IMR-90 (cell line): ENCODE results near the gene SARS2. TPM values are rescaled to one million over a fixed set of nuclear protein-coding genes. Genes with fewer than 3 reads are reported as not detected.

ENCODE experiments used
- ATAC-seq: fragments of 200-7000 bp; cut with Tn5 transposase; 2 replicates; pipeline ENCODE4 v1.9.1; 2020; ENCODE audit warnings: low read depth, mild to moderate bottlenecking, moderate library complexity
- BruUV-seq: library from RNA; stranded (reverse); fragments of 400-500 nt; replicated peaks from 2 replicates; lab custom pipeline; 2021; lab: Mats Ljungman, UMichigan
- CTCF ChIA-PET: fragments of 300-600 bp; formaldehyde crosslinking; extraction: SDS; loops from one replicate; lab custom pipeline; 2021; ENCODE audit warnings: antibody characterized with exemption; lab: Yijun Ruan, JAX
- POLR2A ChIA-PET: fragments of 300-600 bp; sonication (Branson Sonifier 250); formaldehyde crosslinking; loops from one replicate; lab custom pipeline; 2022; ENCODE audit warnings: antibody characterized with exemption; ENCODE audit not compliant: unreplicated experiment; lab: Charles Lee
- DNase-seq: peaks from one replicate; pipeline ENCODE4 v3.0.0; 2013
- H2AFZ ChIP-seq: replicated peaks from 2 replicates; pipeline ENCODE3; 2013; ENCODE audit warnings: low read length, mild to moderate bottlenecking; ENCODE audit not compliant: poor library complexity
- H2AK5ac ChIP-seq: 2 replicates; pipeline ENCODE4 v1.6.1; 2013; ENCODE audit warnings: low read depth, low read length, inconsistent platforms
- H2AK9ac ChIP-seq: replicated peaks from 2 replicates; pipeline ENCODE3; 2013; ENCODE audit warnings: mild to moderate bottlenecking, low read depth, low read length, moderate library complexity; ENCODE audit not compliant: poor library complexity
- H2BK120ac ChIP-seq: 2 replicates; pipeline ENCODE4 v1.6.1; 2013; ENCODE audit warnings: low read depth, low read length, inconsistent platforms
- H2BK15ac ChIP-seq: 3 replicates; pipeline ENCODE4 v1.6.1; 2013; ENCODE audit warnings: low read depth, low read length, inconsistent platforms
- H2BK20ac ChIP-seq: 2 replicates; pipeline ENCODE4 v1.6.1; 2013; ENCODE audit warnings: low read depth, mild to moderate bottlenecking, inconsistent platforms, low read length, moderate library complexity
- H2BK5ac ChIP-seq: 2 replicates; pipeline ENCODE4 v1.6.1; 2013; ENCODE audit warnings: mild to moderate bottlenecking, low read depth, low read length, inconsistent platforms; ENCODE audit not compliant: poor library complexity, severe bottlenecking
- H3K14ac ChIP-seq: replicated peaks from 2 replicates; pipeline ENCODE4 v1.6.1; 2013; ENCODE audit warnings: low read depth, low read length, inconsistent platforms
- H3K18ac ChIP-seq: 2 replicates; pipeline ENCODE4 v1.6.1; 2013; ENCODE audit warnings: low read depth, low read length, control low read depth
- H3K23ac ChIP-seq: 2 replicates; pipeline ENCODE4 v1.6.1; 2013; ENCODE audit warnings: low read depth, low read length, inconsistent platforms
- H3K27ac ChIP-seq: 2 replicates; pipeline ENCODE4 v1.5.1; 2013; ENCODE audit warnings: mild to moderate bottlenecking, control low read depth, low read length; ENCODE audit not compliant: insufficient read depth
- H3K27me3 ChIP-seq: 2 replicates; pipeline ENCODE4 v1.6.1; 2013; ENCODE audit warnings: low read length; ENCODE audit not compliant: control insufficient read depth, insufficient read depth
- H3K36me3 ChIP-seq: 2 replicates; pipeline ENCODE4 v1.6.1; 2013; ENCODE audit warnings: low read length, mixed read lengths; ENCODE audit not compliant: control insufficient read depth, insufficient read depth
- H3K4ac ChIP-seq: 2 replicates; pipeline ENCODE4 v1.6.1; 2013; ENCODE audit warnings: low read depth, low read length, inconsistent platforms
- H3K4me1 ChIP-seq: 2 replicates; pipeline ENCODE4 v1.6.1; 2013; ENCODE audit warnings: low read length, mixed read lengths; ENCODE audit not compliant: control insufficient read depth, insufficient read depth
- H3K4me2 ChIP-seq: 2 replicates; pipeline ENCODE4 v1.6.1; 2013; ENCODE audit warnings: low read depth, mild to moderate bottlenecking, control low read depth, low read length, moderate library complexity
- H3K4me3 ChIP-seq: 2 replicates; pipeline ENCODE4 v1.5.1; 2013; ENCODE audit warnings: low read depth, mild to moderate bottlenecking, control low read depth, low read length, moderate library complexity; ENCODE audit not compliant: insufficient read depth
- H3K56ac ChIP-seq: 2 replicates; pipeline ENCODE4 v1.6.1; 2013; ENCODE audit warnings: low read length, inconsistent platforms; ENCODE audit not compliant: insufficient read depth; ENCODE audit errors: extremely low read depth
- H3K79me1 ChIP-seq, 2 experiments: 2 replicates each; pipeline ENCODE4 v1.6.1; 2013; ENCODE audit warnings: low read length in 2 of 2, inconsistent platforms in 1 of 2, low read depth in 1 of 2
- H3K9ac ChIP-seq: 2 replicates; pipeline ENCODE4 v1.6.1; 2013; ENCODE audit warnings: low read depth, low read length, control low read depth
- H3K9me1 ChIP-seq: 2 replicates; pipeline ENCODE4 v1.6.1; 2013; ENCODE audit warnings: low read length, inconsistent platforms; ENCODE audit not compliant: insufficient read depth
- H3K9me3 ChIP-seq: 2 replicates; pipeline ENCODE4 v1.6.1; 2013; ENCODE audit warnings: low read length; ENCODE audit not compliant: control insufficient read depth, insufficient read depth
- H4K20me1 ChIP-seq: 2 replicates; pipeline ENCODE4 v1.6.1; 2013; ENCODE audit warnings: low read length, inconsistent platforms; ENCODE audit not compliant: insufficient read depth
- H4K5ac ChIP-seq: 2 replicates; pipeline ENCODE4 v1.6.1; 2013; ENCODE audit warnings: mild to moderate bottlenecking, low read depth, low read length, control low read depth
- H4K8ac ChIP-seq, 2 experiments: 2 replicates each; pipeline ENCODE4 v1.6.1; 2013; ENCODE audit warnings: low read depth in 2 of 2, low read length in 2 of 2, control low read depth in 1 of 2, inconsistent platforms in 1 of 2
- H4K91ac ChIP-seq: 2 replicates; pipeline ENCODE4 v1.6.1; 2013; ENCODE audit warnings: low read depth, low read length, inconsistent platforms; ENCODE audit not compliant: insufficient read depth
- MAZ ChIP-seq: IDR thresholded peaks from 2 replicates; pipeline ENCODE4 v1.6.1; 2012; ENCODE audit warnings: low read depth, mild to moderate bottlenecking, low read length, improper control_type of control experiment, moderate library complexity, borderline replicate concordance
- POLR2A ChIP-seq: IDR thresholded peaks from 2 replicates; pipeline ENCODE4 v1.6.1; 2012; ENCODE audit warnings: mild to moderate bottlenecking, low read depth, low read length
- WGBS, 2 experiments: methylation state at CpG; one replicate each; pipeline versions ENCODE4 v1.1.5 to v1.1.7; 2013; ENCODE audit warnings: missing lambda C conversion rate in 2 of 2; ENCODE audit not compliant: insufficient read length in 1 of 2; ENCODE audit errors: extremely low coverage in 2 of 2; 5-methylcytosine and 5-hydroxymethylcytosine counted together
- dilution Hi-C: fragments of 300-500 bp; cut with HindIII; formaldehyde crosslinking; loops from one replicate; pipeline ENCODE4 v1.14.3; 2018; ENCODE audit warnings: low sequenced_read_pairs; ENCODE audit not compliant: unreplicated experiment
- in situ Hi-C: fragments of 300-500 bp; cut with MboI; formaldehyde crosslinking; loops from 3 replicates; pipeline ENCODE4 v1.14.3; 2019; ENCODE audit warnings: low sequenced_read_pairs, inconsistent platforms, mixed read lengths
- intact Hi-C: fragments of 100-400 bp; cut with micrococcal nuclease; formaldehyde crosslinking; loops from 2 replicates; pipeline ENCODE4 v1.10.0; 2022
- polyA plus RNA-seq, 3 experiments: library from polyadenylated mRNA; depleted of rRNA; stranded (reverse); fragments of >200 nt; gene quantifications; 2 replicates each; pipeline ENCODE4 v1.2.3, GENCODE V29; 2012; ENCODE audit warnings: low replicate concordance in 1 of 3
- total RNA-seq: library from RNA; depleted of rRNA; stranded (reverse); fragments of >200 nt; gene quantifications from 2 replicates; pipeline ENCODE4 v1.2.3, GENCODE V29; 2012
- TF ChIP-seq, protein P1 (sequence below): fragments of 150-350 bp; IDR thresholded peaks from 2 replicates; pipeline ENCODE4 v1.6.1; 2017; ENCODE audit warnings: mild to moderate bottlenecking, antibody characterized with exemption, low read length, low read depth

SARS2 gene
- total and polyA plus RNA-seq, 2 of the 4 experiments (the other 2 are of a cell fraction): 10.8 to 33.4 TPM

DNA sequence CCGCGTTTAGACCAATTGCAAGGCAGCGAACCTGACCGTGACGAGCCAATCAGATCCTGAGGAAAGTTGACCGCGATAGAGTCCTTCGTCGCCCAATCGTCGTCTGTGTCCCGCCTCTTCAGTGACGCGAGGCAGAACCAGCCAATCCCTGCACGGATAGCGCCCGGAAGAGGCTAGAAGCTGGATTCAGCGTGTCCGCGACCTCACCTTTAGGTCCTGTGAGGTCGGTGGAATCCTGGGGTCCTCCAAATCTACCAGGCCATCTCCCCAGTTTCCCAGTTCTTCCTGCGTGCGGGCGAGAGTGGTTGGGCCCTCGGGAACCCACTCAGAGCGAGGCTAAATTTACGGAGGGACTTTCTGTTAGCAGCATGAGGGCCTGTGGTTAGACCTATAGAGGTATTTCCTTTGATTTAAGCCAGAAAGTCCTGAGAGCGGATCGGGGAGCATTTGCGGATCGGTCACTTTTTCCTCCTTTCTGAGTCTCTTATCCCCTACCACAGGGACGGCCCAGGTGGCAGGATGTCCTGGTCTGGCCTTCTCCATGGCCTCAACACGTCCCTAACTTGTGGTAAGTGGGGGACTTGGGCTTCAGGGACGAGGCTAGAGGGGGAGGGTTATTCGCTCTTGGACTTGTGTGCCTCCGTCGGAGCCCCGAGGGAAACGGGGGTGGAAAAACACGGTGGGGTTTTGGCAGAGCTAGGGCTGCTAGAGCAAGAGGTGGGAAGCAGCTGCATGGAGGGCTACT is 385 bp upstream of the SARS2 start, which contains the start of gene MRPS12:
TSS of gene MRPS12 (plus strand) at position 169 of the 745 bp plus-strand sequence. CDS start at position 520, 351 bp downstream.
- intact Hi-C loops (loop anchor here (1.0 to 5.0 kb wide), 4 partner anchors 80 to 416 kb away; partner anchors contain the start of gene ACTN4), dilution Hi-C loops (no loop called here), in situ Hi-C loops (loop anchor here (25.0 kb wide), 1 partner anchor 519 kb away; the partner anchor contains the start of gene FAM98C)
- peak within 1 kb of the TSS; percentile 77 for H2BK120ac ChIP-seq
- peak within 1 kb of the TSS; percentile 81 for H2AK5ac ChIP-seq
- H3K18ac ChIP-seq: peak within 1 kb of the TSS; percentile 83
- H3K14ac ChIP-seq: peak within 1 kb of the TSS; percentile 93
- H2AK9ac ChIP-seq: peak within 1 kb of the TSS; percentile 92
- H3K36me3 ChIP-seq: peaks cover 11% of the 10 kb centered on the region
- peak within 1 kb of the TSS; percentile 14; the same call in 1 of the 2 replicates for H2BK20ac ChIP-seq
- H3K9me3 ChIP-seq: no peaks in the 10 kb centered on the region
- peaks cover 3% of the 10 kb centered on the region; the same call in 1 of the 2 replicates for H3K9me1 ChIP-seq
- peak within 1 kb of the TSS; percentile 84 to 97 for H4K8ac ChIP-seq
- H4K91ac ChIP-seq: peak within 1 kb of the TSS; percentile 95
- H3K9ac ChIP-seq: peak within 1 kb of the TSS; percentile 96
- H3K79me1 ChIP-seq: peaks cover 29 to 57% of the 10 kb centered on the region in 2 experiments; a peak in 3 of 4 replicates
- peak within 1 kb of the TSS; percentile 75 for H3K4me3 ChIP-seq
- H2AFZ ChIP-seq: peak within 1 kb of the TSS; percentile 99
- peak within 1 kb of the TSS; percentile 75; the same call in 1 of the 3 replicates for H2BK15ac ChIP-seq
- CTCF ChIA-PET: interaction anchor here (0.5 to 1.6 kb wide), 14 partner anchors 9 to 530 kb away, joined by 3 to 9 read pairs (median 4); partner anchors contain the start of genes CCER2, FAM98C, NFKBIB and SIRT2
- peak within 1 kb of the TSS; percentile 94 for H2BK5ac ChIP-seq
- peak within 1 kb of the TSS; percentile 95 for H3K27ac ChIP-seq
- H3K56ac ChIP-seq: peak within 1 kb of the TSS; percentile 97
- H3K4me1 ChIP-seq: no peaks in the 10 kb centered on the region
- peak within 1 kb of the TSS; percentile 94 for H3K4me2 ChIP-seq
- BruUV-seq: no TSS peak
- WGBS, 2 experiments: 3% methylated on average over 15 of the region's 40 CpGs; no CpG with 5 or more reads in 1 of the 2 experiments
- DNase-seq (peak; percentile 99), ATAC-seq (peak; percentile 96)
- TF ChIP-seq POLR2A (peak; percentile 38), MAZ (no peak)
- TF ChIP-seq, protein P1, sequence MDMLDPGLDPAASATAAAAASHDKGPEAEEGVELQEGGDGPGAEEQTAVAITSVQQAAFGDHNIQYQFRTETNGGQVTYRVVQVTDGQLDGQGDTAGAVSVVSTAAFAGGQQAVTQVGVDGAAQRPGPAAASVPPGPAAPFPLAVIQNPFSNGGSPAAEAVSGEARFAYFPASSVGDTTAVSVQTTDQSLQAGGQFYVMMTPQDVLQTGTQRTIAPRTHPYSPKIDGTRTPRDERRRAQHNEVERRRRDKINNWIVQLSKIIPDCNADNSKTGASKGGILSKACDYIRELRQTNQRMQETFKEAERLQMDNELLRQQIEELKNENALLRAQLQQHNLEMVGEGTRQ: peak; percentile 74
- POLR2A ChIA-PET: no interaction called here
- H3K4ac ChIP-seq: peak within 1 kb of the TSS; percentile 94
- no peaks in the 10 kb centered on the region for H3K27me3 ChIP-seq
- no peaks in the 10 kb centered on the region; the same call in 1 of the 2 replicates for H4K20me1 ChIP-seq
- H3K23ac ChIP-seq: peak within 1 kb of the TSS; percentile 69
- H4K5ac ChIP-seq: peak within 1 kb of the TSS; percentile 87
